ENCODE results near the gene TBPL1. TPM values are rescaled to one million over a fixed set of nuclear protein-coding genes. Genes with fewer than 3 reads are reported as not detected.

The TBPL1 gene
- total and polyA plus RNA-seq, 5 experiments from 2014 or later = 40.8 to 55.7 (median 42.0) TPM

GRCh38 chr6:133937909-133938308 lies 15.1 kb upstream of the TBPL1 start:
- DNase-seq (no peak), ATAC-seq (no peak)
- no peaks in the 10 kb centered on the region for H3K4me1 Mint-ChIP-seq
- peaks cover 11 to 49% (median 24%) of the 10 kb centered on the region in 5 donors for H3K27me3 Mint-ChIP-seq
- H3K36me3 Mint-ChIP-seq = peaks cover 0 to 12% (median 9%) of the 10 kb centered on the region in 3 donors
- no peak overlapping the region for H3K27ac Mint-ChIP-seq
- H3K9me3 Mint-ChIP-seq = peaks cover 4 to 23% (median 12%) of the 10 kb centered on the region in 9 donors
- H3K4me3 Mint-ChIP-seq = no peak overlapping the region
- POLR2A ChIA-PET = no interaction called here

- Mint-ChIP-seq H3K4me3 (no peak overlapping the region), H3K27me3 (peaks cover 9 to 43% (median 20%) of the 10 kb centered on the region in 5 donors), H3K4me1 (no peaks in the 10 kb centered on the region), H3K27ac (no peak overlapping the region), H3K9me3 (peaks cover under 1 to 16% (median 5%) of the 10 kb centered on the region in 9 donors), H3K36me3 (peaks cover 0 to 6% (median 6%) of the 10 kb centered on the region in 3 donors)
- DNase-seq (no peak), ATAC-seq (no peak)
- POLR2A ChIA-PET = no interaction called here
Observed at GRCh38 chr6:133938533-133938932, 14.5 kb upstream of the TBPL1 start.

GRCh38 chr6:133939778-133940667 lies 13.0 kb upstream of the TBPL1 start:
- H3K27me3 Mint-ChIP-seq = peaks cover 9 to 36% (median 17%) of the 10 kb centered on the region in 5 donors

GRCh38 chr6:133945158-133945557 lies 7.9 kb upstream of the TBPL1 start:
- peaks cover 4 to 20% (median 7%) of the 10 kb centered on the region in 5 donors for H3K27me3 Mint-ChIP-seq
- POLR2A ChIA-PET = interaction anchor here (0.6 kb wide), 1 partner anchor 29 kb away, joined by 6 read pairs; no protein-coding TSS in a partner anchor
- peaks cover 0 to 1% (median 0%) of the 10 kb centered on the region in 3 donors for H3K36me3 Mint-ChIP-seq
- no peak for ATAC-seq
- no peaks in the 10 kb centered on the region for H3K9me3 Mint-ChIP-seq
- no peak overlapping the region for H3K27ac Mint-ChIP-seq
- H3K4me3 Mint-ChIP-seq = no peak overlapping the region
- H3K4me1 Mint-ChIP-seq = no peaks in the 10 kb centered on the region
- no peak for DNase-seq

More at GRCh38 chr6:133939778-133940667, 13.0 kb upstream of the TBPL1 start:
- Mint-ChIP-seq H3K9me3 (peaks cover 0 to 5% (median 0%) of the 10 kb centered on the region in 9 donors), H3K36me3 (peaks cover 0 to 1% (median 0%) of the 10 kb centered on the region in 3 donors), H3K27ac (no peak overlapping the region), H3K4me1 (no peaks in the 10 kb centered on the region), H3K4me3 (no peak overlapping the region)
- ATAC-seq (no peak), DNase-seq (no peak)
- POLR2A ChIA-PET = no interaction called here

GRCh38 chr6:133947302-133947900 lies 5.6 kb upstream of the TBPL1 start:
- POLR2A ChIA-PET = no interaction called here
- no peak for ATAC-seq

GRCh38 chr6:133948472-133948871 lies 4.6 kb upstream of the TBPL1 start:
- Mint-ChIP-seq H3K27ac (no peak overlapping the region), H3K27me3 (peaks cover 0 to 8% (median 3%) of the 10 kb centered on the region in 5 donors), H3K9me3 (no peaks in the 10 kb centered on the region), H3K36me3 (peaks cover 0 to 3% (median 0%) of the 10 kb centered on the region in 3 donors), H3K4me1 (peaks cover 7 to 8% (median 7%) of the 10 kb centered on the region in 4 donors), H3K4me3 (no peak overlapping the region)
- DNase-seq (no peak), ATAC-seq (no peak)
- POLR2A ChIA-PET = no interaction called here

More at GRCh38 chr6:133947302-133947900, 5.6 kb upstream of the TBPL1 start:
- H3K36me3 Mint-ChIP-seq = peaks cover 0 to 1% (median 0%) of the 10 kb centered on the region in 3 donors
- peaks cover 0 to 8% (median 3%) of the 10 kb centered on the region in 5 donors for H3K27me3 Mint-ChIP-seq
- H3K9me3 Mint-ChIP-seq = no peaks in the 10 kb centered on the region
- no peak for DNase-seq
- H3K27ac Mint-ChIP-seq = no peak overlapping the region
- peaks cover 6 to 8% (median 7%) of the 10 kb centered on the region in 4 donors for H3K4me1 Mint-ChIP-seq
- H3K4me3 Mint-ChIP-seq = no peak overlapping the region

- H3K27ac Mint-ChIP-seq = peak overlapping the region; percentile 69 to 96 (median 88)
- H3K4me3 Mint-ChIP-seq = peak overlapping the region; percentile 71 to 98 (median 94)
- H3K27me3 Mint-ChIP-seq = no peaks in the 10 kb centered on the region
- no peak for DNase-seq
- H3K9me3 Mint-ChIP-seq = no peaks in the 10 kb centered on the region
- ATAC-seq = no peak
- POLR2A ChIA-PET = interaction anchor here (2.8 kb wide), 1 partner anchor 22 kb away, joined by 12 read pairs; no protein-coding TSS in a partner anchor
- peaks cover 22 to 33% (median 28%) of the 10 kb centered on the region in 4 donors for H3K4me1 Mint-ChIP-seq
- peaks cover 0 to 3% (median 0%) of the 10 kb centered on the region in 3 donors for H3K36me3 Mint-ChIP-seq
Observed at GRCh38 chr6:133951227-133951626, 1.8 kb upstream of the TBPL1 start.

GRCh38 chr6:133951881-133952814 lies 876 bp upstream of the TBPL1 start:
- Mint-ChIP-seq H3K4me3 (peak overlapping the region; percentile 94 to 99 (median 96)), H3K4me1 (peaks cover 30 to 42% (median 38%) of the 10 kb centered on the region in 4 donors), H3K27me3 (no peaks in the 10 kb centered on the region), H3K27ac (peak overlapping the region; percentile 90 to 96 (median 95)), H3K36me3 (peaks cover 0 to 3% (median 0%) of the 10 kb centered on the region in 3 donors), H3K9me3 (no peaks in the 10 kb centered on the region)
- DNase-seq (peak; percentile 9 to 69 (median 34)), ATAC-seq (peak; percentile 26 to 37)
- POLR2A ChIA-PET = interaction anchor here (0.8 to 2.8 kb wide), 9 partner anchors 18 to 1444 kb away, joined by 3 to 12 read pairs (median 4); partner anchors contain the start of genes RPS12 and SLC2A12

- H3K27ac Mint-ChIP-seq = peak overlapping the region; percentile 89 to 96 (median 95)
- H3K4me1 Mint-ChIP-seq = peaks cover 37 to 56% (median 51%) of the 10 kb centered on the region in 4 donors
- peaks cover 0 to 3% (median 0%) of the 10 kb centered on the region in 3 donors for H3K36me3 Mint-ChIP-seq
- POLR2A ChIA-PET = interaction anchor here (0.6 to 2.8 kb wide), 8 partner anchors 11 to 1140 kb away, joined by 3 to 12 read pairs (median 4); partner anchors contain the start of genes RPS12 and SLC2A12
- H3K9me3 Mint-ChIP-seq = no peaks in the 10 kb centered on the region
- ATAC-seq = peak in 1 of 2 donors; percentile 16
- peak in 4 of 10 donors; percentile 3 to 19 (median 16) for DNase-seq
- no peaks in the 10 kb centered on the region for H3K27me3 Mint-ChIP-seq
- H3K4me3 Mint-ChIP-seq = peak overlapping the region; percentile 94 to 99 (median 96)
Observed at GRCh38 chr6:133953634-133954415, 801 bp downstream of the TBPL1 start.

GRCh38 chr6:133954657-133955576 lies 1.9 kb downstream of the TBPL1 start:
- Mint-ChIP-seq H3K9me3 (no peaks in the 10 kb centered on the region), H3K27me3 (no peaks in the 10 kb centered on the region), H3K4me1 (peaks cover 42 to 67% (median 60%) of the 10 kb centered on the region in 4 donors), H3K36me3 (peaks cover 0 to 3% (median 0%) of the 10 kb centered on the region in 3 donors), H3K27ac (peak overlapping the region in 9 of 10 donors; percentile 3 to 96 (median 72)), H3K4me3 (peak overlapping the region; percentile 94 to 99 (median 96))
- DNase-seq = no peak
- ATAC-seq = no peak
- POLR2A ChIA-PET = interaction anchor here (0.6 to 1.8 kb wide), 2 partner anchors 10 to 1141 kb away, joined by 3 to 4 read pairs; partner anchors contain the start of gene RPS12
